D721Med (cell line): ENCODE data around the gene CSDE1.

Experiments
- DNase-seq: peaks from one replicate; pipeline ENCODE4 v3.0.0; 2011; ENCODE audit warnings: low spot score; ENCODE audit not compliant: insufficient read length
- FAIRE-seq: peaks from 2 replicates; lab custom pipeline; 2011; peaks lifted over from hg19 to GRCh38; lab: Jason Lieb, UNC
- CTCF ChIP-seq: IDR thresholded peaks from 2 replicates; pipeline ENCODE4 v1.5.1; 2012; ENCODE audit warnings: mild to moderate bottlenecking, control low read depth; ENCODE audit not compliant: insufficient read depth; ENCODE audit errors: missing control alignments

Gene CSDE1

DNA sequence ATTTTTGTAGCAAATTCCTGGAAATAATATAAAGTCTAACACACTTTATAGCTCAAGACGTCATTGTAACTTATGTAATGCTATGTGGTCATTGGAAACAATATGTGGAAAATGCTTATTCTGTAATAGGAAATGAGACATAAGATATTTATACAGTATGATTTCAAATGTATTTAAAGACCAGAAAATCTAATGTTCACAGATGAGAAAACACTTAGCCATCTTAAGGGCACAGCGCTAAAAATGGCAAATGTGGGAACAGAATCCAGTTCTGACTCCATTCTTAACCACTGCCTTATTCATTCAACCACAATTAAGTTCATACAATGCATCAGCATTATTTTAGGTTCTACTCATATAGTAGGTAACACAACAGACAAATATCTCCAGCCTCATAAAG lies 12.5 kb downstream of the CSDE1 start:
- no peak for TF ChIP-seq CTCF
- FAIRE-seq, result no peak
- no peak for DNase-seq

DNA sequence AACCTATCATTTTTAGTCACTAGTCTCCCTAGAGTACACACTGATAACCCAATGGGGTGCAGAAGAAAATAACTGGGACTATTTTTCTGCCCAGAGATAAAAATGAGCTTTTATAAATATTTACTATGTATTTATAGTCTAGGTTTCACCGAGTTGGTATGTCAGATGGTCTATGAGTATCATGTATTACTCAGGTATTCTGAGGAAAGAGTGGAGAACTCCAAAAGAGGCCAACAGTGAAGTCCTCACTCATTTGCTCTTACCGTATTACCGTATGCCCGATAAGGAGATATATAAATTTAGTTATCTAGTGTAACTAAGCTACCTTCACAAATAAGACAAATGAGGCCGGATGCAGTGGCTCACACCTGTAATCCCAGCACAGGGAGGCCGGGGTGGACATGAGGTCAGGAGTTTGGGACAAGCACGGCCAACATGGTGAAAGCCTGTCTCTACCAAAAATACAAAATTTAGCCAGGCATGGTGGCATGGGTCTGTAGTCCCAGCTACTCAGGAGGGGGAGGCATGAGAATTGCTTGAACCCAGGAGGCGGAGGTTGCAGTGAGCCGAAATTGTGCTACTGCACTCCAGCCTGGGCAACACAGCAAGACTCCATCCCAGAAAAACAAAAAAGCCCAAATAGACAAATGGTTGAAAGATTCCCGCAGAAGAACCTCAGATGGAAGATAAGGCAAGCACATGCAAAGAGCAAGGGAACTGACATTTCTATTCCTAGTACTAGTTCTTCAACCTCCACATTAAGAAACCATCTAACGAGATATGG lies 15.6 kb downstream of the CSDE1 start:
- no peak for DNase-seq
- FAIRE-seq, result no peak
- no peak for TF ChIP-seq CTCF

DNA sequence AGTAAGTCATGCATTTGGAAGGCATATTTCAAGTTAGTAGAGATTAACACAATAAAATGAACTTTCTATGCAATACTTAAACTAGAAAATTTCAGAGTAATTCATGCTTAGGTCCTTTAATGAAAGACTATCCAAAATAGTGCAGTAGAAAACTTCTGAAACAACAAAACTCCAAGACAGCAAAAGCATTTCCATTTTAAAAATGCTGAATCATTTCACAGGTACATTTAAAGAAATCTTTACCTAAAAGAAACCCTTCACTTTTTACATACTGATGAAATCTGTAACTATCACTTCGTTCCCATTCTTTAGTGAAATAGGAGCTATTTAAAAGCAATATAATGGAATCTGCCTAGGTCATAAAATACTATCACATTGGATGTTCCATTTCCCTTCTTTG lies 17.5 kb downstream of the CSDE1 start:
- FAIRE-seq (no peak), DNase-seq (no peak)
- TF ChIP-seq CTCF, result no peak

DNA sequence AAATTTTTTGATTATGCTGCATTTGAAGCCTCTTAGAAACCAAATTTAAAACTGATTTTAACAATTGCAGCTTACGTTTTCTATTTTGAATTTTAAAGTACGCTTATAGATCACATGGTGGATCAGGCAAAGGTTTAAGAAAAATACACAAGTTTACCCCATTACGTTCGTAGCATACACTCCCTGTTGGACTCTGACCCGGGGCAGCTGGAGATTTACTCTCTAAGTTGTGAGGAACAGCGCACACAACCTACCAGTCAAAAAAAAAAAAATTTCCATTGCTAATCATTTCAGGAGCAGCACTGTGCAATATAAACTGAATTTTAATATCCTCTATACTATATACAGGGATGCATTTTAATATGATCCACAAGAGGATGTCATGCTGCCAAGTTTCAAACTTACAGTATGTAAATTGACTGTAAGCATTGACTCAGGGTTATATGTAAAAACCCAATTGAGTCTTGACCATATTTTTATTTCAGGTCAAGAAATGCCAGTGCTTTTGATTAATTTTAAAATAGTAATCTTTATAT lies 20.4 kb downstream of the CSDE1 start:
- no peak for FAIRE-seq
- TF ChIP-seq CTCF, result no peak
- DNase-seq, result no peak

GRCh38 chr1:114735479-114735878 lies 22.3 kb downstream of the CSDE1 start:
- FAIRE-seq (no peak), DNase-seq (no peak)
- no peak for TF ChIP-seq CTCF

GRCh38 chr1:114729782-114730181 lies 28.0 kb downstream of the CSDE1 start:
- DNase-seq (no peak), FAIRE-seq (no peak)
- no peak for TF ChIP-seq CTCF

DNA sequence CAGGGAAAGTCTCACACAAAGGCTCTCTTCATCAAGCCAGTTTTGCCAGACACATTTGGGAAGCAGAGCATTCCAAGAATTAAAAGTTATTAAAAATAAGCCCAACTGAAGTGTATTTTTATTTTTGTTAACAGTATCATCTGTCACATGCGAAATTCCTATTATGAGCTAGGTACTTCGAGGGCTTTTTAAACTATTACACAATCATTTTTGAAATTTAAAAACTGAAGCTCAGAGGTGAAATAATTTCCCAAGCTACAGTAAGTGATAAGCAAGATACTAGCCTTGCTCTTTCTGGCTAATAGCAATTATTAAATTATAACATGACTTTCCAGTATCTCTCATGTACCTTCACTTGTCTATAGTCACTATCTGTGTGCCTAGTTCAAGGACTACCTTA lies 29.2 kb downstream of the CSDE1 start:
- FAIRE-seq, result no peak
- DNase-seq, result no peak
- no peak for TF ChIP-seq CTCF
